GM03348 (cell line): Measurements from ENCODE around the gene DOLPP1.
"Not testable (repeated sequence)": the region's sequence is repeated elsewhere in the genome, so short reads cannot be mapped to it uniquely, and the experiment has no call there.

ENCODE experiments used
- DNase-seq: peaks from one replicate; pipeline ENCODE4 v3.0.0; 2012; ENCODE audit warnings: low spot score

DOLPP1 gene

DNA sequence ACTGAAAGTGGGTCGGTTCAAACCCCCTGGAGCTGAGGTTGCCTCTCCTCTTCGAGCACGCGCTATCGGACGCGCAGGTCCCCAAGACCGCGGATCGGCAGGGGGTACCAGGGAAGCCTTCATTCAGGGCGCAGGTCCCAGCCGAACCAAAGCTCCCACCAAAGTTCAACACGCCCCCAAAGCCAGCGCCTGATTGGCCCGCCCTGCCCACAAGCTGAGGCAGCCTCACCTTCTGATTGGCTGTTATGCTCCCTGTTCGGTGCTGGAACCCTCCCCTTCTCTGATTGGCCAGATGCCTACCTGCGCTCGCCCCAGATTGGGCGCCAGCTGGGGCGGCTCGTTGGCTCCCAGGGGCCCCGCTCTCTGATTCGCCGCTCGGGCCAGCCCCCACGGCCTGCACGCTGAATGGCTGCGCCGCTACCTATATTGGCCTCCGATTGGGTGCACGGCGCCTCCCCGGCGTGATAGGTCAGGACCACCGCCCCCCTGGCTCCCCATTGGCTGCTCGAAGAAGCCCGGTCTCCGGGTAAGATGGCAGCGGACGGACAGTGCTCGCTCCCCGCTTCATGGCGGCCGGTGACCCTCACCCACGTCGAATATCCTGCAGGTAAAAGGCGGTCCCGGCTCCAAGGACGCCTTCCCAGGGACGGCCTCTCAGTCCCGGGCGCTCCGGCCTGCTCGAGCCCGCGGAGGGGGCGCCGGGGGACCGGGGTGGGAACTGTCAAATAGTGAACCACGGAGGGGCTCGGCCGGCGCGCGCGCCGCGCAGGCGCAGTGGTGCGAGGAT, at the start of gene DOLPP1:
DOLPP1 (plus strand) TSS at position 511 of the 787 bp plus-strand sequence; CDS start at position 532, 21 bp downstream.
- peak; percentile 100 for DNase-seq

DNA sequence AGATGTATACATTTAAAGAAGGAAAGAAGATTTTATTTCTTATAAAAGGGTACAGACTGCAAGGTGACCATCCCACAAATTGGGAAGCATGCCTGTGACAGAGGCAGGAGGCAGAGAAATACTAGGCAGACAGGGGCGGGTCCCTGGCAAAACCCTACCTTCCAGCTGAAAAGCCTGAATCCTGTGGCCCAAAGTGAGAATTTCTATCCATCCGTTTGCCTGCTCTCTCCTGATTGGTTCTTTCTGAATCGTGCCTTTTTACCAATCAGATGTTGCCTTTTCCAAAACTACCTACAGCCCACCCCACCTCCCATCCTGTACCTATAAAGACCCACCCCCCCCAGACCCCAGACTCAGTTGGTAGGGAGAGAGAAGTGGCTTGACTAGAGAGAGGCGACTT, 49.4 kb upstream of the DOLPP1 start:
- no peak for DNase-seq

DNA sequence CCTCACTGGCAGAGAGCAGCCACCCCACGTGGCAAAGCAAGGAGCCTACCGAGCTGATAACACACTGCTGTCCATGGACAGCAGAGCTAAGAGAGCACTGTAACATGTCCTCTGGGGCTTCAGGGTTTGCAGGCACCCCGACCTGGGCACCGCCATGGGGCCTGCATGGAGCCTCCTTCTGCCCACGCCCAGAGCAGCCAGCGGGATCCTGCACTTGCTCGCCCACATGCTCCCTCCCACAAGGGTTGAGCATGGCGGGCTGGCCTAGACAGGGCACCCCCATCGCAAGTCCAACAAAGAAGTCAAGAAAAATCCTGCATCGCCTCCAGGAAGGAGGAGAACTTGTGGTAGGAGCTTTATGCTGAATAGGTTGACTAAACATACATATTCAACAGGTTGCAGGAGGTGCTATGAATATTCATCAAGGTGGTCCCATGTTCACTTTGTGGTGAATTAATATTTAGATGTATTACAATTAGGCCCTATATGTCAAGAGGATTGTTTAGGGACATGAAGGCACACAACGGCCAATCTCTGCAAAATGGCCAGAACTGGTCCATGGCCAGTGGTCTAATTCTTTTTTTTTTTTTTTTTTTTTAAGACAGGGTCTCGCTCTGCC, 48.3 kb upstream of the DOLPP1 start:
- DNase-seq, result no peak

- no peak for DNase-seq
Observed at GRCh38 chr9:129033216-129033615, 47.7 kb upstream of the DOLPP1 start.

DNA sequence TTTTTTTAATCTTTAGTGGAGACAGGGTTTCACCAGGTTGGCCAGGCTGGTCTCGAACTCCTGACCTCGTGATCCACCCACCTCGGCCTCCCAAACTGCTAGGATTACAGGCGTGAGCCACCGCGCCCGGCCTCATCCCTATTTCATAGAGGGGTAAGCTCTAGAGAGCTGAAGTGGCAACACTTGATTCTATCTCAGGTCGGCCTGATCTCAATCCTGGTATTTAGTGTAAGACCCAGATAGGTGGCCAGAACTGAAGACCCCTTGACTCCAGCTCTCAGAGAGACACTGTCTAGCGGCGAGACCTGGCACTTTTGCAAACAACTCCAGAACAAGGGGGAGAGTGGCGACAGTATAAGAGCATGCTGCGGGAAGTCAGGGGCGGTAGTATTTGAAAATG, 45.1 kb upstream of the DOLPP1 start:
- not testable (repeated sequence) for DNase-seq

GRCh38 chr9:129036241-129036922, 44.5 kb upstream of the DOLPP1 start, which contains the start of gene MIGA2:
TSS of gene MIGA2 (plus strand) at chr9:129036626. CDS start at chr9:129040595, 3,969 bp downstream.
- peak; percentile 99 for DNase-seq

DNA sequence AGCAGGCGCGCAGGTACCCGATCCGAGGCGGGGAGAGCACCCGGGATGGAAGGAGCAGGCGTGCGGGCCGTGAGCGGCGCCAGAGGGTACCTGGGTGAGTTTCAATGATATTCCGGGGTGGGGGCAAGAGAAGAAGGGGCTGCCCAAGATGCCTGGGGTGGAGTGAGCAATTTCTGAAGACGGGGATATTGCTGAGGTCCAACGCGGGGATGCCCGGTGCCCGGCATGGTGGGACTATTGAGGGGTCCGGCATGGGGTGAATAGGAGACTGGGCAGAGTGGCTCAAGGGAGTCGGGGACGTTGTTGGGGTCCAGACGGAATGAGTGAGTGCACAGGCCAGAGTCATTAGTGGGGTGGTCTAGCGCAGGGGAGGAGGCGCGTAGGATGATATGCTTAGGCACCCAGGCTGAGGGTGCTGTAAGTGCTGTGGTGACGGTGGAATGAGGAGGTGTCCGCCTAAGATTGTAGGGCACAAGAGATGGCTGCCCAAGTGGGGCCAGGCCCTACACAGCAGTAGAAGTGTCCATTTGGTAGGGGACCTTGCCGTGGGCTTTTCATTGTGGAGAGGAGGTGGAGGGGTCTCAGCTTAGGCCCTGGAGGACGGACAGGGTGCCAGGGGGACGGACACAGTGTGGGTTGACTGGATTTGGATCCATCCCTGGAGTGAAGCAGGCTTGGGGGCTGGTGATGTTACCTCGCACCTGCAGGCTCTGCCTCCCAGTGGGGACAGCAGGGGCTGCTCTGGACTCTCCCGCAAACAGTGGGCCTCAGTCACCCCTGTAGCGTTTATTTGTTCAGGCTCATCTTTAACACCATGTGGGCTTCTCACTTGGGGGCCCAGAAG, 43.8 kb upstream of the DOLPP1 start:
- DNase-seq, result no peak

- no peak for DNase-seq
Observed at GRCh38 chr9:129037767-129038098, 43.2 kb upstream of the DOLPP1 start.

- DNase-seq, result no peak
Observed at GRCh38 chr9:129038109-129038852, 42.6 kb upstream of the DOLPP1 start.

DNA sequence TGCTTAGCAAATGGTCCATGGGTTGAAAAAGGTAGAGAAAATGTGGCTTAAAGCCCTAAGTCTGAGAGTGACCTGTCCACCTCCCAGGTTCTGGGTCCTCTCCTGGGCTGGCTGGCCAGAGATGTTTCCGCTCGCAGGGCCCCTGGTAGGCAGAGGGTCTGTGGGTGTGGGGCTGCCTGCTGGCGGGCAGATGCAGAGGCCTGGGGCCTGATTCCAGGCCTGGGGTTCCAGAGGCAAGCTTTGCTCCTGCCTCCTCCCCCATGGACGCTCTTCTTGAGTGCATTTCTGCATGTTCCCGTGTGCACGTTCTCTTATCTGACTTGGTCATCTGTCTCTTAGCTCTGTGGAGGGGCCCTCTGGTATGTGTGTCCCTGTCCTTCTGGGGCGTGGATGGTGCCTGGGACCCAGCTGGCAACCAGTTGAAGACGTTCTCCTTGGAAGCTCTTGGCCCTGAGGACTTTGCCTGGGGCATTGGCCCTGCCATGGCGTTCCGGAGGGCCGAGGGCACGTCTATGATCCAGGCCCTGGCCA, 40.7 kb upstream of the DOLPP1 start:
- DNase-seq, result no peak

DNA sequence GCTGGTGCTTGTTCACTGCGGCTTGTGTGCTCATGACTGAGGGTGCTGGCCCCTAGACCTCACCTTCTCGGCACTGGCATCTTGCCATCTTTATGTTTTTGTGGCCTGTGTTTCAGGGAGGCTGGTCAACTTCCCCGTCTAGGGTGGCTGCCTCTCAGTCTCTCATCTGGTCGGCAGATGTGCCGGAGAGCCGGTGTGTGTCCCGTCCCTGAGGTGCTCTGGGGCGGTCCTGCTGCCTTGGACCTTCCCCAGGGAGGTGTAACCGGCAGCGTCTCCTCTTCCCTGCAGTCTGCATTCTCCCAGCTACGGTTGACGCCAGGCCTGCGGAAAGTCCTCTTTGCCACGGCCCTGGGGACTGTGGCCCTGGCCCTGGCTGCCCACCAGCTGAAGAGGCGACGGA, 38.9 kb upstream of the DOLPP1 start:
- DNase-seq, result no peak

GRCh38 chr9:129052592-129052991, 28.3 kb upstream of the DOLPP1 start:
- no peak for DNase-seq

DNA sequence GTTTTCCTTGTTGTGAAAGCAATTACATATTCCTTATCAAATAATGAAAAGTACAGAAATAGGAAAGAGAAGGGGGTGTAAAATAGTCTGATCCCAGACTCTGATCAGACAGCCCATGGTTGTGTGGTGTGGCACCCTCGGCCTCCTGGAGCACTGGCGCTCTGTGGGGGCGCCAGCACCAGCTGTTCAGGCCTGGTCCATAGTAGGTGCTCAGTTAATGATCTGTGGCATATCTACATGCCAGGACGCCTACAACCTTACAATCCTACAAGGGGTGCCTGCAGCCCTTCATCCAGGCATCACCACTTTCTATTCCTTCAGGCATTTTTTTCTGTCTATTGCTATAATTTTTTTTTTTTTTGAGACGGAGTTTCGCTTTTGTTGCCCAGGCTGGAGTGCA, 27.9 kb upstream of the DOLPP1 start:
- no peak for DNase-seq

DNA sequence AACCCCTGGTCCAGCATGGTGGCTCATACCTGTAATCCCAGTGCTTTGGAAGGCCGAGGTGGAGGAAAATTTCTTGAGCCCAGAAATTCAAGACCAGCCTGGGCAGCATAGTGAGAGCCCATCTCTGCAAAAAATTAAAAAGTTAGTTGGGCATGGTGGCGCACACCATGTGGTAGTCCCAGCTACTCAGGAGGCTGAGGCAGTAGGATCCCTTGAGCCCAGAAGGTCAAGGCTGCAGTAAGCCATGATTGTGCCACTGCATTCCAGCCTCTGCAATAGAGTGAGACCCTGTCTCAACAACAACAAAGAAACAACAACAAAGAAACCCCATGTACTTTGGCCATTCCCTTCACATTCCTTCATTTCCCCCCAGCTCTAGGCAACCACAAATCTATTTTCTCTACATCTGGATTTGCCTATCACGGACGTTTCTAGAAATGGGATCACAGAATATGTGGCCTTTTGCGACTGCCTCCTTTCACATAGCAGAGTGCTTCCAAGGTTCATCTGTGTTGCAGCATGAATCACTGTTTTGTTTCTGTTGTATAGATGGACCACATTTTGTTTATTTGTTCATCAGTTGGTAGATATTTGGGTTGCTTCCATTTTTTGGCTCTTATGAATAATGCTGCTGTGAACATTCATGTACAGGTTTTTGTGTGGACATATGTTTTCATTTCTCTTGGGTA, 26.6 kb upstream of the DOLPP1 start:
- DNase-seq, result no peak

DNA sequence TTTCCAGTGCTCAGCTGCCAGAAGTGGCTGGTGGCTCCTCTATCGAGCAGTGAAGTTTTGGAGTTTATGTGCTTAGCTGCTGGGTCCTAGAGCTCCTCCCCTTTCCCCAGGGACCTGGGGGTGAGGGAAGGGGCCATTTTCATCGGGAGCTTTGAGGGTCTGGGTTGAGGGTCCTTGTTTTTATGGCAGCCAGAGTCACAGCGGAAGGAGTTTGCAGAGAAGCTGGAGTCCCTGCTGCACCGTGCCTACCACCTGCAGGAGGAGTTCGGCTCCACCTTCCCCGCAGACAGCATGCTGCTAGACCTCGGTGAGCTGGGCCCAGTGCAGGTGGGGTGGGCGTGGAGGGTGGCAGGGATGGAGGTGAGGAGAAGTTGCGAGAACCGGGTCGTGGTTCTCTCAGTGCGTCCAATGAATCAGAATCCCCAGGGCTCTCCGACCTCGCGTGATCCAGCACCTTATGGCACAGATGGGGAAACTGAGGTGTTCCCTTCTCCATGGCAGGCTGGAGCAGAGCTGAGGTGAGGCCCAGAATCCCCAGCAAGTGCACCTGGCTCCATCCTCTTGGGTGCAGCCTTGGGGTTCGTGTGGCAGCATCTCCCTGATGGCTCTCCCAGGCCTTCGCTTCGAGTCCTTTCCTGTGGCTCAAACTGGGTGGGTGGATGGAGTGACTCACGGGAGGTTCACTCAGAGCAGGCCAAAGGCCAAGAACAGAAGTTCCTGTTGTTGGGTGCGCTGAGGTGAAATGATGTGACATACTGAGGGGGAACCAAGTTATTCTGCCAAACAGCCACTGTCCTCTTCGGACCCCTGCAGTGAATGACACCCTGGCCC, 21.7 kb upstream of the DOLPP1 start:
- peak; percentile 34 for DNase-seq

DNA sequence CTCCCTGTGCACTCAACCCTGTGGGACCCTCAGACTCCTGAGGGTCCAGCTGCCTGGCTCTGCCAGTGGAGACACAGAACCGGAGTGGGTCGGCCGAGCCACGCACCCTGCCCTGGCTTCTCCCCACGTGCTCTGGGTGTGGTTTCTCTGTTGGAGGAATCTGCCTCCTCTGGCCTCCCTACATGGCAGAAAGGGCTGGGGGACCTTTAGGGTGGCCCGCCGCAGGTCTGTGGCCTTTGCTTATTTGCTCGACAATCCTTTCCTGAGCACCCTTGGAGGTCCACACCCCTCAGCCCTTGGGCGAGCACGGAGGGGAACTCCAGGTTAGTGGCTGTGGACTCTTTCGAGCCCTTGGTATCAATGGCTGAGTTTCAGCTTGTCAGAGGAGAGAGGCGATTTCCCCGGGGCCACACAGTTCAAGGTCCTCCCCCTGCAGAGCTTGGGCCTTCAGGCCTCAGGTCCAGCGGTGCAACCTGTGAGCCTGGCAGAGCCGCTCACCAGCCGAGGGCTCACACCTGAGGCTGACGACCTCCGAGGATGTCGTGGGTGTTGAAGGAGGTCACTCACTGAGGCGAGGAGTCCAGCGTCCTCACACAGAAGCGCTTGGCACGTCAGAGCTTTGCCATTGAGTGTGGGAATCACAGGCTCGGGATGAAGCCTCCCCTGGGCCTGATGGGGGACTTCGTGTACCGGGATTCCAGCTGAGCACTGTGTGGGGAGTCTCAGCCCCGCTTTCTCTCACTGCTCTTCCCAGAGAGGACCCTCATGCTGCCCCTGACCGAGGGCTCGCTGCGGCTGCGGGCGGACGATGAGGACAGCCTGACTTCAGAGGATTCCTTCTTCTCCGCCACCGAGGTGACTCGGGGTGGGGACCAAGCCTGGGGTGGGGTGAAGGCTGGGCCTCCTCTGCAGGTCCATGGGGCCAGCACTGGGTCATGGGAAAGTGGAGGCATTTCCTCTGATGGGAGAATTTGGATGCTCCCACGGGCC, 20.8 kb upstream of the DOLPP1 start:
- no peak for DNase-seq

DNA sequence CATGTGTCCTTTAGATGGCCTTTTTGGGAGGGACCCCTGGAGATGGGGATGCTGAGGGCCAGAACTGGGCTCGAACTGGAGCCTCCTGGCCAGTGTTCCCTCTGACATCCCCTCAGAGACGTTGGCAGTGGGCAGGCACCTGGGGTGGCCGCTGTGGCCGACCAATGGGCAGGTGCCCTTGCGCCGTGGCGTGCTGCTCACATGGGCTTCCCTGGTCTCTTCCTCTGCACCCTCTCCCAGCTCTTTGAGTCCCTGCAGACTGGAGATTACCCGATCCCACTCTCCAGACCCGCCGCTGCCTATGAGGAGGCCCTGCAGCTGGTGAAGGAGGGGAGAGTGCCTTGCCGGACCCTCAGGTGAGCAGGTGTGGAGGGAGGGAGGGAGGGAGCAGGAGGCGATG, 19.9 kb upstream of the DOLPP1 start:
- no peak for DNase-seq

DNA sequence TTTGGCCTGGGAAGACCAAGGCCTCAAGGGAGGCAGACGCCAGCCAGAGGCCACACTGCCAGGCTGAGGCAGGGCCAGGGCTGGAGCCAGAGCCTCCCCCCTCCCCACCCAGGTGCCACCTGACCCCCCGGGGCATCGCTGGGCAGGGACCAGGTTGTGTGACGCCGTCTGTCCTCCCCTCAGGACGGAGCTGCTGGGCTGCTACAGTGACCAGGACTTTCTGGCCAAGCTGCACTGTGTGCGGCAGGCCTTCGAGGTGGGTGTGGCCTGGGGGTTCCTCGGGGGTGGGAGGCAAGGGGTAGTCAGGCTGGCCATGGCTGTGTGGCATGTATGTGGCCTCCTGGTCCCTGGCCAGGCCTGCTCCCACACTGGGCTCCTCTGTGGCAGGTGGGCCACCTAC, 17.9 kb upstream of the DOLPP1 start:
- DNase-seq, result no peak
